Esophagus muscularis mucosa (tissue), 4 donors: ENCODE results near the gene RGS16. TPM values are rescaled to one million over a fixed set of nuclear protein-coding genes. Genes with fewer than 3 reads are reported as not detected.

Experiments used
- DNase-seq: peaks from one replicate; pipeline ENCODE4 v3.0.0-alpha.2; 2017; ENCODE audit errors: extremely low spot score
- H3K27ac ChIP-seq, 4 donors: fragments of 200-600 bp; sonication (generic); replicated peaks in 1 of 4; 1 replicate in 3 of 4; 2 replicates in 1 of 4; pipeline ENCODE4 v1.5.1; 2016 to 2019; ENCODE audit warnings: mild to moderate bottlenecking in 1 of 4
- H3K27me3 ChIP-seq, 4 donors: fragments of 200-600 bp; sonication (generic); one replicate each; pipeline versions ENCODE4 v1.5.1 to v1.6.0; 2016 to 2019
- H3K36me3 ChIP-seq, 4 donors: fragments of 200-600 bp; sonication (generic); one replicate each; pipeline ENCODE4 v1.5.1; 2016 to 2019
- H3K4me1 ChIP-seq, 4 donors: fragments of 200-600 bp; sonication (generic); one replicate each; pipeline ENCODE4 v1.5.1; 2016 to 2019
- H3K4me3 ChIP-seq, 4 donors: fragments of 200-600 bp; sonication (generic); 1 replicate in 2 of 4; 2 replicates in 2 of 4; pipeline ENCODE4 v1.5.1; 2016 to 2019; ENCODE audit warnings: mild to moderate bottlenecking in 4 of 4, moderate library complexity in 1 of 4
- H3K9me3 ChIP-seq, 4 donors: fragments of 200-600 bp; sonication (generic); 1 replicate in 3 of 4; 2 replicates in 1 of 4; pipeline ENCODE4 v1.5.1; 2016 to 2019
- CTCF ChIP-seq, 3 experiments: fragments of 200-600 bp in 2 of 3; fragments of 450-650 bp in 1 of 3; sonication (generic) in 2 of 3; IDR thresholded peaks; one replicate each; pipeline ENCODE4 v1.5.1; 2017 to 2019; ENCODE audit warnings: antibody characterized with exemption in 3 of 3, mild to moderate bottlenecking in 2 of 3, moderate library complexity in 1 of 3
- EP300 ChIP-seq: sonication (generic); formaldehyde crosslinking; IDR thresholded peaks from one replicate; pipeline ENCODE4 v1.6.1; 2017; ENCODE audit warnings: antibody characterized with exemption
- POLR2A ChIP-seq: fragments of 450-650 bp; IDR thresholded peaks from one replicate; pipeline ENCODE4 v1.6.1; 2017; ENCODE audit warnings: antibody characterized with exemption, moderate library complexity, mild to moderate bottlenecking, low read depth
- POLR2AphosphoS5 ChIP-seq, 2 donors: sonication (generic); formaldehyde crosslinking; IDR thresholded peaks; one replicate each; pipeline ENCODE4 v1.6.1; 2017; ENCODE audit warnings: antibody characterized with exemption in 2 of 2
- WGBS: methylation state at CpG from one replicate; pipeline ENCODE4 v1.1.5; 2018; 5-methylcytosine and 5-hydroxymethylcytosine counted together
- intact Hi-C: fragments of 100-400 bp; cut with DNase I; formaldehyde crosslinking; loops from one replicate; pipeline ENCODE4 v1.15.1; 2023
- total RNA-seq, 4 donors: library from RNA; depleted of rRNA; stranded (reverse); fragments of >200 nt; gene quantifications; one replicate each; pipeline versions ENCODE4 v1.1.0 to v1.2.1, GENCODE V29; 2016

Gene RGS16
- total RNA-seq, 4 donors from 2014 or later = 0.83 to 19.7 (median 2.2) TPM

DNA sequence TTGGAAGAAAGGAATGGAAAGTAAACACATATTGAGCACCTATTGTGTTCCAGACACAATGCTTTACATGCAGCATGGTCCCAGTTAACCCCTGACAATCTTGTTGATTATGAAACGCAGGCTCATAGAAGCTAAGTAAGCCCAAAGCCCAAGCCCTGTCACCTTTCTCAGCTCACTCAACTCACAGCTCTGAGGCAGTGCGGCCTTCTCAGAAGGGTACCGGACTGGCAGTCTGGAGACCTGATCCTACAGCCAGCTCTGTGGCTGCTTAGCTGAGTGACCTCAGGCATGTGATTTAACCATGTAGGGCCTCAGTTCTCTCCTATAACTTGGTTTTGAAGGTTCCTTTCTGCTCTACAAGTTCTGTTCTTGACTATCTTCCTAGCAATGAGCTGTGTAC, 14.7 kb downstream of the RGS16 start:
- H3K27ac ChIP-seq = peak overlapping the region; percentile 86 to 93 (median 90)
- H3K27me3 ChIP-seq = no peaks in the 10 kb centered on the region
- DNase-seq = no peak
- TF ChIP-seq CTCF (IDR thresholded peaks at IDR 0.05) = no peak
- no peak for TF ChIP-seq POLR2AphosphoS5 (IDR thresholded peaks at IDR 0.05)
- TF ChIP-seq EP300 = no peak
- TF ChIP-seq POLR2A = no peak
- H3K9me3 ChIP-seq = no peaks in the 10 kb centered on the region
- peaks cover 0 to 9% (median 3%) of the 10 kb centered on the region in 4 donors for H3K36me3 ChIP-seq
- 83% methylated on average over 3 of the region's 3 CpGs for WGBS
- intact Hi-C loops = loop anchor here (10.0 kb wide), 1 partner anchor 135 kb away; the partner anchor contains the start of gene RGSL1
- peaks cover 5 to 26% (median 22%) of the 10 kb centered on the region in 4 donors for H3K4me1 ChIP-seq
- peak overlapping the region; percentile 71 to 73 (median 72) for H3K4me3 ChIP-seq

GRCh38 chr1:182588500-182589396, 15.4 kb downstream of the RGS16 start, which contains the start of gene RNASEL:
TSS of gene RNASEL (minus strand) at chr1:182589256. CDS start at chr1:182586806, 2,450 bp downstream.
- peaks cover 7 to 34% (median 28%) of the 10 kb centered on the region in 4 donors for H3K4me1 ChIP-seq
- no peaks in the 10 kb centered on the region for H3K9me3 ChIP-seq
- peak within 1 kb of the TSS; percentile 71 to 73 (median 72) for H3K4me3 ChIP-seq
- TF ChIP-seq POLR2A = no peak
- no peak for TF ChIP-seq CTCF (IDR thresholded peaks at IDR 0.05)
- no peak for TF ChIP-seq EP300
- peak; percentile 62 to 86 for TF ChIP-seq POLR2AphosphoS5 (IDR thresholded peaks at IDR 0.05)
- peaks cover 0 to 9% (median 3%) of the 10 kb centered on the region in 4 donors for H3K36me3 ChIP-seq
- peak; percentile 94 for DNase-seq
- peak within 1 kb of the TSS; percentile 86 to 93 (median 90) for H3K27ac ChIP-seq
- 8% methylated on average over 20 of the region's 20 CpGs for WGBS
- no peaks in the 10 kb centered on the region for H3K27me3 ChIP-seq
- intact Hi-C loops = loop anchor here (10.0 kb wide), 1 partner anchor 134 kb away; the partner anchor contains the start of gene RGSL1

DNA sequence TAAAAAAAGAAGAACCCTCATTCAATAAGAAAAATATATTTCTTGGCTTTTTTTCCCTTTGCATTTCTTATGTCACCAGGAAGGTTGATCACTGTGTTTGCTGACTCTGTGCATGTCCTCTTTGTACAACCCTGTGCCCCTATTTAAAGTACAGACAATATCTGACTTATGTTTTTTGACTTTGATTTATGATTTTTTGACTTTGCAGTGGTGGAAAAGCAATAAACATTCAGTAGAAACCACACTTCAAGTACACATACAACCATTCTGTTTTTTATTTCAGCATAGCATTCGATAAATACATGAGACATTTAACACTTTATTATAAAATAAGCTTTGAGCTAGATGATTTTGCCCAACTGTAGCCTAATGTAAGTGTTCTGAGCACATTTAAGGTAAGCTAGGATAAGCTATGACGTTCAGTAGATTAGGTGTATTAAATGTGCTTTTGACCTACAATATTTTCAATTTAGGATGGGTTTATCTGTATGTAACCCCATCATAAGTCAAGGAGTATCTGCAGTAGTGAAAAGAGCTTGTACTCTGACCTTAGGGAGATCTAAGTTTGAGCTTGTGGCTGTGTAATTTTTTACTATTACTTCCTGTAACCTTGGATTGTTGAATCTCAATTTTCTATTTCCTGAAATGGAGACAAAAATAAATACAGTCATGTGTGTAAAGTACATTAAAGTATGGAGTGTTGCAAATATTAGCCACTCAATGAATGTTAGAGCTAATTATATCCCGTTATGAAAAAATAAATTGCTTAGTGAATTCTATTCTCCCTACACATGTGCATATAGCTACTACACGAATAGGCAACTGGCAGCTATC, 16.3 kb downstream of the RGS16 start:
- H3K27me3 ChIP-seq = no peaks in the 10 kb centered on the region
- H3K4me3 ChIP-seq = peak overlapping the region; percentile 71 to 73 (median 72)
- H3K36me3 ChIP-seq = peaks cover 0 to 18% (median 4%) of the 10 kb centered on the region in 4 donors
- intact Hi-C loops = loop anchor here (10.0 kb wide), 1 partner anchor 133 kb away; the partner anchor contains the start of gene RGSL1
- 49% methylated on average over 4 of the region's 4 CpGs for WGBS
- H3K4me1 ChIP-seq = peaks cover 7 to 37% (median 29%) of the 10 kb centered on the region in 4 donors
- no peak for DNase-seq
- TF ChIP-seq POLR2A (no peak), EP300 (no peak), CTCF (IDR thresholded peaks at IDR 0.05) (no peak)
- H3K27ac ChIP-seq = peak overlapping the region; percentile 86 to 93 (median 90)
- H3K9me3 ChIP-seq = no peaks in the 10 kb centered on the region

GRCh38 chr1:182587093-182587492, 17.1 kb downstream of the RGS16 start:
- no peaks in the 10 kb centered on the region for H3K9me3 ChIP-seq
- WGBS = 0% methylated on average over 1 of the region's 1 CpG
- H3K27me3 ChIP-seq = no peaks in the 10 kb centered on the region
- peaks cover 5 to 26% (median 12%) of the 10 kb centered on the region in 4 donors for H3K36me3 ChIP-seq
- intact Hi-C loops = loop anchor here (10.0 kb wide), 1 partner anchor 132 kb away; the partner anchor contains the start of gene RGSL1
- H3K4me1 ChIP-seq = peaks cover 7 to 37% (median 29%) of the 10 kb centered on the region in 4 donors
- no peak overlapping the region for H3K27ac ChIP-seq
- DNase-seq = no peak
- no peak for TF ChIP-seq CTCF (IDR thresholded peaks at IDR 0.05)
- no peak for TF ChIP-seq EP300
- TF ChIP-seq POLR2AphosphoS5 (IDR thresholded peaks at IDR 0.05) = no peak
- TF ChIP-seq POLR2A = no peak
- no peak overlapping the region for H3K4me3 ChIP-seq
